ENCODE measurements around the gene ABCA12. TPM values are rescaled to one million over a fixed set of nuclear protein-coding genes. Genes with fewer than 3 reads are reported as not detected.

ABCA12 gene
- total and polyA plus RNA-seq, 2 of the 8 experiments (the other 6 are each of a cell fraction or from before 2014, with no cell fraction given): not detected

GRCh38 chr2:215015421-215015820 is 123.0 kb downstream of the ABCA12 start (continued):
- no peak for TF ChIP-seq CHD7 (IDR thresholded peaks at IDR 0.05; ENCODE audit: insufficient replicate concordance, low read length)
